ENCODE results near the gene GAD1. TPM values are rescaled to one million over a fixed set of nuclear protein-coding genes. Genes with fewer than 3 reads are reported as not detected.

GAD1 gene
- total RNA-seq, 1 donor from 2014 or later, result 0.34 TPM

DNA sequence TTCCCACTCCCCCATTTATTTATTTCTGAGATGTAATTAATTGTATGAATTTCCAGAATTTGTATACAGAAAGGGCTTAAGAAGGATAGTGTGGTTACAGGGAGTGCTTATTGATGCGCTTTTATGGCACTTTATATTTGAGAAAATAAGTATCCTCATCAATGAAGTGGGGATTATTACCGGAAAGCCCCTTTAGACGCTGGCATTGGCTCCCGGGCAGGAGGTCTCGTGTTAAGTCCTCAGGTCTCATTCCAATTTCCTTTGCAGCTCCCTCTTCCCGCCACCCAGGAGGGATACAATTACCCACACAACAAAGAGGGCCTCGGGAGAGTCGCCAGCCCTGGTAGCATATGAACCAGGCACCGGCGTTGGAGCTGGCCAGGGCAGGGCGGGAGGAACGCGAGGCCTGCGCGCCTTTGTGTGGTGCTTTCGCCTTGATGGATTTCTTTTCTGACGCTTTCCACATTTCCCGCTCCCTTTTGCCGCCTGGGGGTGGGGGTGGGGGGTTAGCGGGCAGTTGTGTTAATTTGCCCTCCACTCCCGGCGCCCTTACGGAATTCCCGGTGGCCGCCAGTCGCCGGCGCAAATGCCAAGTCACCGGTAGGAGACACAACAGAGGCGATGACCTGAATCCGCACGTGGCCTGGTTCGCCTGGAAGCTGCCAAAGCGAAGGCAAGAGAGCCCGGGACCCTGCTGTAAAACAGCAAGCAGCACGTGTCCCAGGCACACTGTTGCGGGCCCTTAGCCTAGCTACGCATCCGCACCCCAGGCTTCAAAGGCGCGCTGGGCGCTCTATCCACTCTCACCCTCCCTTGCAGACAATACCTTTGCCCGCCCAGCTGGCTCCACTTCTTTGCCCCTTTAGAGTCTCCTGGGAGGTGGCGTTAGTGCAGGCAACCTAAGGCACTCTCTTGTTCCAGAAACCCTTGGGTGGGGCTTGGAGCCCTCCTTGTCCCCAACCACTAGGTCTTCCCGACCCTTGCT, 3.3 kb downstream of the GAD1 start:
- Mint-ChIP-seq H3K27ac (no peak overlapping the region), H3K4me3 (no peak overlapping the region), H3K36me3 (no peaks in the 10 kb centered on the region), H3K27me3 (ENCODE audit: low read depth) (peaks cover 99% of the 10 kb centered on the region), H3K4me1 (peaks cover 48% of the 10 kb centered on the region), H3K9me3 (no peaks in the 10 kb centered on the region)
- no peak for TF ChIP-seq CTCF (IDR thresholded peaks at IDR 0.05; ENCODE audit: unreplicated experiment)
- DNase-seq (ENCODE audit: low spot score in 2 of 2, unreplicated experiment in 2 of 2), result no peak

DNA sequence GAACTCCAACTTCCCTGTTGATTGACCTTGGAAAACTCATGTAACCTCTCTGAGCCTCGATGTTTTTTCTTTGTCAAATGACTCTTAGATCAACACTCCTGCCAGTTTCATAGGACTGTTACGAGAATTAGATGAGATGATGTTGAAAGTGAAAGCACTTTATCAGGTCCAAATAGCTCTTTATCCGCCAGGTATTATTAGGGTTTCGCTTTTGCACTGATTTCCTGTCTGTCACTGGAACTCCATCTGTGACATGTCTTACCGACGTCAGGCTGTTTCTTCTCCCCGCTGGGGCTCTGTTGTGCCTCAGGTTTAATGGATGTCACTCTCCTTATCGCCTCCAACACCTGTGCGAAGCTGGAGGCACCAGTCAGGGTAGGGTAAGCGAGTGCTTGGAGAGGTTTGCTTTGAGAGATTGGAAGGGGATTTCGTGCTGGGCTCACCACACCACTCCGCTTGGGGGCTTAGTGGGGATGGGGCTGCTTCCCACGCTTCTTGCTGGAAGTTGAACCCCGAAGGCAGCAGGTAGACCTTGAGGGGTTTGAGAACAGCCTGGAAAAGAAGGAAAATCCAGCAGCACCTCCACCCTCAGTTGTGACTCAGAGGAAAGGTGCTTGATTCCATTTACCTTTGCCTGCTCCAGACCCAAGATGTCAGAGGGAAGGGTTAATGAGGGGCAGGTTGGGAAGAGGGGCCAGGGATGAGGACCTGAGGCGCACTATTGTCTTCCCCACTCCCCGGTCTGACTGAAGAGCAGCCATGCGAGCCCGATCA, 4.3 kb downstream of the GAD1 start:
- peaks cover 43% of the 10 kb centered on the region for H3K4me1 Mint-ChIP-seq
- H3K27me3 Mint-ChIP-seq (ENCODE audit: low read depth), result peaks cover 98% of the 10 kb centered on the region
- H3K36me3 Mint-ChIP-seq, result no peaks in the 10 kb centered on the region
- no peak for DNase-seq (ENCODE audit: low spot score in 2 of 2, unreplicated experiment in 2 of 2)
- H3K4me3 Mint-ChIP-seq, result peak overlapping the region; percentile 9
- H3K9me3 Mint-ChIP-seq, result no peaks in the 10 kb centered on the region
- no peak overlapping the region for H3K27ac Mint-ChIP-seq
- TF ChIP-seq CTCF (IDR thresholded peaks at IDR 0.05; ENCODE audit: unreplicated experiment), result no peak

DNA sequence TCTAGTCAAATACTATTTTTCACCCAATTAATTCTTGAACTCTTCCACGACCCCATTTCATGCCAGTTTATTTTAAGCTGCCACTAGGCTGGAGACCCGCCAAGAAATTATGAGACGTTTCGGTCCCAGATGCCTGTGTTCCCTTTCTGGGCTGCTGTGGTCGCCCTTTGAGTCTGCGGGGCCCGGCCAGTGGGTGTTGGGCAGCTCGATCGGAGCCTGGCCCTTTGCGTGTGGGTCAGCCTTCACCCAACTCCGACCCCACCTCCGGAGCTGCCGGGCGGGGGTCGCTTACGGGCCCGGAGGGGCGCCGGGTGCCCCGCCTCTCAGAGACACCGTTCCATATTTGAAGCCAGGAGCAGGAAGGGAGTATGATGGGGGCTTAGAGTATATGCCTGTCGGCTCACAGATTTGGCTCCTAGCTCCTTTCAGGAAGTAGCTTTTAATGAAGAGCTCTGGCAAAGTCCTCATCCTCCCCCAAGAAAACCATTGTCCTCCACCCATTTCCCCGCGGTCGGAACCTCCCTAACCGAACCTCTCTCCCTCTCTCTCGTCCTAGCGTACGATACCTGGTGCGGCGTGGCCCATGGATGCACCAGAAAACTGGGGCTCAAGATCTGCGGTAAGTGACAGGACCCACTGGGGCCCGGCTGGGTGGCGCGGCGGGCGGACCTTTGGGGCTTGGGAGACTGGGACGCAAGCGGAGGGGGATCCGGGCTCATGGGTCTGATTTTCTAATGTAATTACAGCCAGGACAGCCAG, 5.0 kb downstream of the GAD1 start:
- Mint-ChIP-seq H3K4me3 (peak overlapping the region; percentile 53), H3K27me3 (ENCODE audit: low read depth) (peaks cover 98% of the 10 kb centered on the region), H3K27ac (no peak overlapping the region), H3K36me3 (no peaks in the 10 kb centered on the region), H3K9me3 (no peaks in the 10 kb centered on the region), H3K4me1 (peaks cover 38% of the 10 kb centered on the region)
- no peak for DNase-seq (ENCODE audit: low spot score in 2 of 2, unreplicated experiment in 2 of 2)
- TF ChIP-seq CTCF (IDR thresholded peaks at IDR 0.05; ENCODE audit: unreplicated experiment), result no peak

- H3K27me3 Mint-ChIP-seq (ENCODE audit: low read depth), result peaks cover 98% of the 10 kb centered on the region
- no peak for TF ChIP-seq CTCF (IDR thresholded peaks at IDR 0.05; ENCODE audit: unreplicated experiment)
- no peaks in the 10 kb centered on the region for H3K36me3 Mint-ChIP-seq
- no peak overlapping the region for H3K27ac Mint-ChIP-seq
- DNase-seq (ENCODE audit: low spot score in 2 of 2, unreplicated experiment in 2 of 2), result no peak
- no peaks in the 10 kb centered on the region for H3K9me3 Mint-ChIP-seq
- peaks cover 34% of the 10 kb centered on the region for H3K4me1 Mint-ChIP-seq
- H3K4me3 Mint-ChIP-seq, result peak overlapping the region; percentile 53
These were observed 5.8 kb downstream of the GAD1 start for GRCh38 chr2:170822290-170823087.

Measured in mesothelial cell of epicardium (in vitro differentiated cells).